ENCODE measurements around the gene TXNRD3. TPM values are rescaled to one million over a fixed set of nuclear protein-coding genes. Genes with fewer than 3 reads are reported as not detected.

The TXNRD3 gene
- polyA plus RNA-seq, 1 of the 3 experiments (the other 2 are of a cell fraction) = 4.7 TPM

- TF ChIP-seq TEAD4 (IDR thresholded peaks at IDR 0.05; ENCODE audit: borderline replicate concordance, insufficient read depth) (no peak), SIN3A (IDR thresholded peaks at IDR 0.05; ENCODE audit: borderline replicate concordance, low read depth, low read length) (no peak), POLR2AphosphoS5 (IDR thresholded peaks at IDR 0.05; ENCODE audit: low read depth, low read length) (no peak), GATA2 (CRISPR knock-in tag; IDR thresholded peaks at IDR 0.05) (no peak), NRF1 (IDR thresholded peaks at IDR 0.05; ENCODE audit: low read depth, low read length) (no peak), RXRA (IDR thresholded peaks at IDR 0.05; ENCODE audit: borderline replicate concordance, low read depth) (no peak), REST (IDR thresholded peaks at IDR 0.05; ENCODE audit: low read depth, low read length) (no peak), TAF1 (IDR thresholded peaks at IDR 0.05; ENCODE audit: borderline replicate concordance, low read depth, low read length) (no peak), YY1 (IDR thresholded peaks at IDR 0.05; ENCODE audit: low read depth) (no peak), TCF12 (IDR thresholded peaks at IDR 0.05) (no peak), JUND (IDR thresholded peaks at IDR 0.05) (no peak), FOXM1 (IDR thresholded peaks at IDR 0.05; ENCODE audit: low read depth) (no peak), CHD2 (IDR thresholded peaks at IDR 0.05; ENCODE audit: low read length, partially characterized antibody) (no peak), RCOR1 (IDR thresholded peaks at IDR 0.05; ENCODE audit: low read length) (no peak), USF1 (IDR thresholded peaks at IDR 0.05; ENCODE audit: borderline replicate concordance, low read depth) (no peak), IRF3 (IDR thresholded peaks at IDR 0.05; ENCODE audit: low read depth, low read length) (no peak), ELF1 (IDR thresholded peaks at IDR 0.05) (no peak), SMC3 (IDR thresholded peaks at IDR 0.05; ENCODE audit: low read depth, low read length) (no peak), MXI1 (IDR thresholded peaks at IDR 0.05; ENCODE audit: low read depth, low read length) (no peak), MEF2A (IDR thresholded peaks at IDR 0.05; ENCODE audit: borderline replicate concordance, low read depth) (no peak)
- WGBS (ENCODE audit: low lambda C conversion rate) = 83% methylated on average over 7 of the region's 8 CpGs
- H3K79me2 ChIP-seq (ENCODE audit: insufficient read depth) = no peaks in the 10 kb centered on the region
- H3K27ac ChIP-seq (ENCODE audit: low read depth in 2 of 2, low read length in 1 of 2) = no peak overlapping the region
- no peak overlapping the region for H3K4me2 ChIP-seq
- no peak for DNase-seq
- no peak overlapping the region for H3K4me3 ChIP-seq (ENCODE audit: low read depth in 2 of 2, low read length in 1 of 2)
- H3K36me3 ChIP-seq (replicated peaks in 1 of 2; ENCODE audit: control insufficient read depth in 1 of 2, insufficient read depth in 2 of 2, low read length in 1 of 2) = peaks cover 0 to 1% of the 10 kb centered on the region in 2 experiments
- POLR2A ChIA-PET = no interaction called here
- H3K27me3 ChIP-seq (ENCODE audit: insufficient read depth) = peaks cover 3% of the 10 kb centered on the region; the same call in 1 of the 2 replicates
- H4K20me1 ChIP-seq (ENCODE audit: insufficient read depth) = no peaks in the 10 kb centered on the region
- H3F3A ChIP-seq (replicated peaks; ENCODE audit: insufficient read depth) = no peaks in the 10 kb centered on the region
- H3K9ac ChIP-seq = no peak overlapping the region
- no peaks in the 10 kb centered on the region for H3K9me3 ChIP-seq
- H3K9me2 ChIP-seq = no peaks in the 10 kb centered on the region
- peaks cover 0 to 9% of the 10 kb centered on the region in 2 experiments; a peak in 2 of 4 replicates for H3K4me1 ChIP-seq (ENCODE audit: control insufficient read depth in 1 of 2, insufficient read depth in 2 of 2, low read depth in 1 of 2, low read length in 1 of 2)
- CTCF ChIA-PET = interaction anchor here (0.9 to 3.0 kb wide), 4 partner anchors 9 to 95 kb away, joined by 3 to 17 read pairs (median 4); no protein-coding TSS in a partner anchor
- no peak overlapping the region for H2AFZ ChIP-seq (ENCODE audit: low read depth)
Observed at GRCh38 chr3:126656371-126657134, 1.6 kb upstream of the TXNRD3 start.
